ENCODE data around the gene DYNLL2. TPM values are rescaled to one million over a fixed set of nuclear protein-coding genes. Genes with fewer than 3 reads are reported as not detected.

DYNLL2 gene
- total RNA-seq, 1 donor from 2014 or later, result 14.4 TPM

- peak overlapping the region; percentile 92 for H3K4me3 ChIP-seq (ENCODE audit: low read depth, low read length)
- TF ChIP-seq CTCF (conservative IDR thresholded peaks at IDR 0.05; ENCODE audit: low read depth, low read length), result peak; percentile 52
- no peak for DNase-seq (ENCODE audit: low read depth)
Observed at GRCh38 chr17:58084317-58084981, 1.2 kb downstream of the DYNLL2 start.

- no peak for DNase-seq (ENCODE audit: low read depth)
- no peak for TF ChIP-seq CTCF (conservative IDR thresholded peaks at IDR 0.05; ENCODE audit: low read depth, low read length)
Observed at GRCh38 chr17:58085039-58085715, 2.0 kb downstream of the DYNLL2 start.

GRCh38 chr17:58086953-58087352 lies 3.7 kb downstream of the DYNLL2 start:
- no peak for TF ChIP-seq CTCF (conservative IDR thresholded peaks at IDR 0.05; ENCODE audit: low read depth, low read length)
- no peak overlapping the region for H3K4me3 ChIP-seq (ENCODE audit: low read depth, low read length)

More at GRCh38 chr17:58085039-58085715, 2.0 kb downstream of the DYNLL2 start:
- H3K4me3 ChIP-seq (ENCODE audit: low read depth, low read length), result peak overlapping the region; percentile 92

GRCh38 chr17:58088624-58089023 lies 5.4 kb downstream of the DYNLL2 start:
- TF ChIP-seq CTCF (conservative IDR thresholded peaks at IDR 0.05; ENCODE audit: low read depth, low read length), result no peak
- DNase-seq (ENCODE audit: low read depth), result no peak

More at GRCh38 chr17:58086953-58087352, 3.7 kb downstream of the DYNLL2 start:
- DNase-seq (ENCODE audit: low read depth), result no peak

GRCh38 chr17:58089111-58089510 lies 5.9 kb downstream of the DYNLL2 start:
- H3K4me3 ChIP-seq (ENCODE audit: low read depth, low read length), result no peak overlapping the region
- DNase-seq (ENCODE audit: low read depth), result no peak
- no peak for TF ChIP-seq CTCF (conservative IDR thresholded peaks at IDR 0.05; ENCODE audit: low read depth, low read length)

More at GRCh38 chr17:58088624-58089023, 5.4 kb downstream of the DYNLL2 start:
- no peak overlapping the region for H3K4me3 ChIP-seq (ENCODE audit: low read depth, low read length)

DNA sequence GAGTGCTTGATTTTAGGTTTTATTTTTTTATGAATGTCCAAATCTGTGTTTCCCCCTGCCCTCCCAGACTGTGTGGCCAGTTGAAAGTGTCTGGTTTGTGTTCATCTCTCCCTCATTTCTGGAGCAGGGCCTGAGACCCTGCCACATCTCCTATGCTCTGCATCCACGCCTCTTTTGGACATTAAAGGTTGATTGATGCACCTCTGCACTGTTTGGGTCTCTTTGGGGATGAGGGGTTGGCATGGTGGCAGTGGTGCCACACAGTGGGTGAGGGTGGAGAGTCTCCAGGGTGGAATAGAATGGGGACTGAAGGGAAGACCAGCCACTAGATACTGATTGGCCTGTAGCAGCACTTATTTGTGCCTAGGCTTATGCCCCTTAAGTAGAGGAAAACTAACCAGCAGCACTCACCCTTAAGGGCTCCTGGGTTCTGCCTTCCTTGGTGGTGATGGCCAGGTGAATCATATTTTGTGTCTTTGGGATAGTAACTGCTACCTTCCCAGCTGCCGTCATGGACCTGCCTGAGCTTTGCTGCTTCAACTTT lies 7.9 kb downstream of the DYNLL2 start:
- no peak overlapping the region for H3K4me3 ChIP-seq (ENCODE audit: low read depth, low read length)
- no peak for DNase-seq (ENCODE audit: low read depth)
- no peak for TF ChIP-seq CTCF (conservative IDR thresholded peaks at IDR 0.05; ENCODE audit: low read depth, low read length)
